A549 (cell line): Measurements from ENCODE around the gene ITCH. TPM values are rescaled to one million over a fixed set of nuclear protein-coding genes. Genes with fewer than 3 reads are reported as not detected.
"Not testable (repeated sequence)": the region's sequence is repeated elsewhere in the genome, so short reads cannot be mapped to it uniquely, and the experiment has no call there.

Experiments
- ATAC-seq, 2 experiments: fragments of 200-7000 bp in 1 of 2; fragments of >200 bp in 1 of 2; cut with Nextera tagmentation in 1 of 2; cut with Tn5 transposase in 1 of 2; 3 replicates each; pipeline versions ENCODE4 v1.8.0 to v1.9.1; 2018 to 2020; ENCODE audit warnings: mild to moderate bottlenecking in 1 of 2, moderate library complexity in 1 of 2
- CTCF ChIA-PET: fragments of 300-600 bp; sonication (Branson Sonifier 250); formaldehyde crosslinking; extraction: SDS; loops from one replicate; lab custom pipeline; 2021; ENCODE audit warnings: antibody characterized with exemption, inconsistent platforms; lab: Yijun Ruan, JAX
- POLR2A ChIA-PET: fragments of 350-600 bp; formaldehyde crosslinking; extraction: SDS; loops from one replicate; lab custom pipeline; 2021; ENCODE audit warnings: antibody characterized with exemption, inconsistent platforms; lab: Yijun Ruan, JAX
- DNase-seq, 2 experiments: peaks; one replicate each; pipeline versions ENCODE4 v3.0.0 to v3.0.0-alpha.2; 2011 to 2016; ENCODE audit warnings: low read depth in 1 of 2, low spot score in 1 of 2
- FAIRE-seq: peaks from 2 replicates; lab custom pipeline; 2011; peaks lifted over from hg19 to GRCh38; lab: Jason Lieb, UNC
- H3K27ac ChIP-seq, 2 experiments: fragments of >200 bp; sonication (Bioruptor Twin); formaldehyde crosslinking; 3 replicates each; pipeline ENCODE4 v1.5.1; 2016 to 2017
- H3K4me1 ChIP-seq: fragments of >200 bp; sonication (Bioruptor Twin); formaldehyde crosslinking; 3 replicates; pipeline ENCODE4 v1.6.1; 2016
- H3K4me2 ChIP-seq: fragments of >200 bp; sonication (Bioruptor Twin); formaldehyde crosslinking; 3 replicates; pipeline ENCODE4 v1.6.1; 2016
- H3K4me3 ChIP-seq: fragments of >200 bp; sonication (Bioruptor Twin); formaldehyde crosslinking; 3 replicates; pipeline ENCODE4 v1.5.1; 2016
- H3K9me3 ChIP-seq: fragments of >200 bp; sonication (Bioruptor Twin); formaldehyde crosslinking; 3 replicates; pipeline ENCODE4 v1.6.1; 2016
- CBX2 ChIP-seq: fragments of 200-600 bp; sonication (generic); IDR thresholded peaks from 2 replicates; pipeline ENCODE4 v1.6.1; 2016; ENCODE audit warnings: low read depth, mild to moderate bottlenecking, borderline replicate concordance
- CBX8 ChIP-seq: fragments of 200-600 bp; sonication (generic); IDR thresholded peaks from 2 replicates; pipeline ENCODE4 v1.6.1; 2016
- CHD4 ChIP-seq: fragments of 200-600 bp; sonication (generic); IDR thresholded peaks from 2 replicates; pipeline ENCODE4 v1.6.1; 2016; ENCODE audit warnings: antibody characterized with exemption, mild to moderate bottlenecking, borderline replicate concordance
- EHF ChIP-seq: fragments of 250-450 bp; sonication (Bioruptor Pico); IDR thresholded peaks from 2 replicates; pipeline ENCODE4 v1.5.0; 2020; ENCODE audit warnings: mild to moderate bottlenecking
- ELK1 ChIP-seq: fragments of 150-350 bp; IDR thresholded peaks from 2 replicates; pipeline ENCODE4 v1.6.1; 2014; ENCODE audit warnings: low read depth, mild to moderate bottlenecking, low read length
- HDAC2 ChIP-seq: fragments of 200-600 bp; sonication (generic); IDR thresholded peaks from 2 replicates; pipeline ENCODE4 v1.6.1; 2016
- HEYL ChIP-seq: fragments of 250-450 bp; sonication (Bioruptor Pico); IDR thresholded peaks from 2 replicates; pipeline ENCODE4 v1.8.0; 2021; ENCODE audit warnings: mild to moderate bottlenecking, moderate library complexity
- HMGXB4 ChIP-seq: fragments of 250-450 bp; sonication (Bioruptor Pico); IDR thresholded peaks from 2 replicates; pipeline ENCODE4 v1.5.0; 2021; ENCODE audit warnings: mild to moderate bottlenecking, moderate library complexity, borderline replicate concordance
- KDM1A ChIP-seq: fragments of 200-600 bp; sonication (generic); IDR thresholded peaks from 2 replicates; pipeline ENCODE4 v1.6.1; 2016; ENCODE audit warnings: low read depth, mild to moderate bottlenecking
- KDM5A ChIP-seq: fragments of 200-600 bp; sonication (generic); IDR thresholded peaks from 2 replicates; pipeline ENCODE4 v1.6.1; 2016; ENCODE audit warnings: antibody characterized with exemption, mild to moderate bottlenecking
- MAZ ChIP-seq: fragments of 150-350 bp; IDR thresholded peaks from 2 replicates; pipeline ENCODE4 v1.6.1; 2014; ENCODE audit warnings: antibody characterized with exemption, low read depth, low read length, borderline replicate concordance
- NFE2L2 ChIP-seq: fragments of 150-350 bp; conservative IDR thresholded peaks from 2 replicates; pipeline ENCODE4 v1.6.1; 2014; ENCODE audit warnings: low read length
- NPAS2 ChIP-seq: fragments of 250-450 bp; sonication (Bioruptor Pico); IDR thresholded peaks from 2 replicates; pipeline ENCODE4 v1.8.0; 2022; ENCODE audit warnings: mild to moderate bottlenecking, moderate library complexity, borderline replicate concordance
- RFX5 ChIP-seq: fragments of 450-650 bp; IDR thresholded peaks from 2 replicates; pipeline ENCODE4 v1.7.1; 2014; ENCODE audit warnings: antibody characterized with exemption, mild to moderate bottlenecking, moderate library complexity
- SMC3 ChIP-seq: fragments of >200 bp; sonication (Bioruptor Twin); formaldehyde crosslinking; IDR thresholded peaks from 3 replicates; pipeline ENCODE4 v1.6.1; 2018; ENCODE audit warnings: inconsistent platforms
- SREBF2 ChIP-seq: fragments of 450-650 bp; IDR thresholded peaks from 2 replicates; pipeline ENCODE4 v1.6.1; 2014; ENCODE audit warnings: mild to moderate bottlenecking, moderate library complexity
- TP53 ChIP-seq: fragments of 250-450 bp; sonication (Bioruptor Pico); IDR thresholded peaks from 2 replicates; pipeline ENCODE4 v1.5.0; 2021; ENCODE audit warnings: mild to moderate bottlenecking, moderate library complexity
- WGBS: methylation state at CpG from one replicate; pipeline ENCODE4 v1.1.6; 2017; ENCODE audit errors: missing lambda C conversion rate; 5-methylcytosine and 5-hydroxymethylcytosine counted together
- polyA plus RNA-seq, 4 experiments: library from polyadenylated mRNA; depleted of rRNA in 3 of 4; stranded (reverse); fragments of >200 nt; fragmentation: RNase III in 1 of 4; extraction: RNeasy Plus Mini Kit Qiagen cat#74134 plus additional on column Dnase treatment in 1 of 4; gene quantifications; 2 replicates in 3 of 4; 3 replicates in 1 of 4; pipeline ENCODE4 v1.2.3, GENCODE V29; 2011 to 2017
- TF ChIP-seq, protein P1 (sequence below): IDR thresholded peaks from 2 replicates; pipeline ENCODE4 v1.6.1; 2012; ENCODE audit warnings: low read depth, borderline replicate concordance
- TF ChIP-seq, protein P2 (sequence below): IDR thresholded peaks from 2 replicates; pipeline ENCODE4 v1.6.1; 2012

The ITCH gene
- polyA plus RNA-seq, 2 of the 4 experiments (the other 2 are of a cell fraction): 23.9 to 24.4 TPM

DNA sequence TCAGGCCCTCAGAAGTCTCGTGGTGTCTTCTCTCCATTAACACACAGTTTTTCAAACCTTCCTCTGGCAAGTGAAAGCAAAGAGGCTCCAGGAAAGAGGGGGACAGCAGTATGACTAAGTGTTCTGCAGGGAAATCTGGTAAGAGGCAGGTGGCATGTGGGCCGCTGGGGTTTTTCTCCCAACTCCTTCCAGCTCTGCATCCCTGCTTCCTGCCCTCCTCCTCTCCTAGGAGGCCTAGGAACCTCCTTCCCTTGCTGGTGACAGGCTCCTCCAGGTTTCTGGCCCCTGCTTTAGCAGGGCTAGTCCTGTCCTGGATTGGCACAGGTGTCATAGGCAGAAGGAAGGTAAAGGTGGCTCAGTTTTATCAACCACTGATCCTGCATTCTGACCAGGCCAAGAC lies 7.6 kb upstream of the ITCH start (continued):
- TF ChIP-seq, protein P1, sequence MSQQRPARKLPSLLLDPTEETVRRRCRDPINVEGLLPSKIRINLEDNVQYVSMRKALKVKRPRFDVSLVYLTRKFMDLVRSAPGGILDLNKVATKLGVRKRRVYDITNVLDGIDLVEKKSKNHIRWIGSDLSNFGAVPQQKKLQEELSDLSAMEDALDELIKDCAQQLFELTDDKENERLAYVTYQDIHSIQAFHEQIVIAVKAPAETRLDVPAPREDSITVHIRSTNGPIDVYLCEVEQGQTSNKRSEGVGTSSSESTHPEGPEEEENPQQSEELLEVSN: no peak
- TF ChIP-seq EHF (CRISPR knock-in tag) (no peak), NPAS2 (CRISPR knock-in tag) (no peak), TP53 (CRISPR knock-in tag) (no peak), KDM1A (no peak), CBX8 (no peak), MAZ (no peak), ELK1 (no peak)
- TF ChIP-seq, protein P2, sequence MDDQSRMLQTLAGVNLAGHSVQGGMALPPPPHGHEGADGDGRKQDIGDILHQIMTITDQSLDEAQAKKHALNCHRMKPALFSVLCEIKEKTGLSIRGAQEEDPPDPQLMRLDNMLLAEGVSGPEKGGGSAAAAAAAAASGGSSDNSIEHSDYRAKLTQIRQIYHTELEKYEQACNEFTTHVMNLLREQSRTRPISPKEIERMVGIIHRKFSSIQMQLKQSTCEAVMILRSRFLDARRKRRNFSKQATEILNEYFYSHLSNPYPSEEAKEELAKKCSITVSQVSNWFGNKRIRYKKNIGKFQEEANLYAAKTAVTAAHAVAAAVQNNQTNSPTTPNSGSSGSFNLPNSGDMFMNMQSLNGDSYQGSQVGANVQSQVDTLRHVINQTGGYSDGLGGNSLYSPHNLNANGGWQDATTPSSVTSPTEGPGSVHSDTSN: no peak

DNA sequence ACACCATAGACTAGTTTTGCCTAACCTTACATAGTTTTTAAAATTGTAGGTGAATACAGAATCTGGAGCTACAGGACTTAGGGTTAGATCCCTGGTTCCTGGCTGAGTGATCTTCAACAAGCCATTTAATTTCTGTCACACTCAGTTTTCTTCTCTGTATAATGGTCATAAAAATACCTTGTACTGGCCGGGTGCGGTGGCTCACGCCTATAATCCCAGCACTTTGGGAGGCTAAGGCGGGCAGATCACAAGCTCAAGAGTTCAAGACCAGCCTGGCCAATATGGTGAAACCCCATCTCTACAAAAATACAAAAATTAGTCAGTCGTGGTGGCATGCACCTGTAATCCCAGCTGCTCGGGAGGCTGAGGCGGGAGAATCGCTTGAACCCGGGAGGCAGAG lies 3.3 kb upstream of the ITCH start:
- not testable (repeated sequence) for DNase-seq
- CTCF ChIA-PET: interaction anchor here (3.0 kb wide), 1 partner anchor 47 kb away, joined by 7 read pairs; no protein-coding TSS in a partner anchor

GRCh38 chr20:34362502-34363061 lies 491 bp upstream of the ITCH start:
- DNase-seq (no peak), FAIRE-seq (no peak), ATAC-seq (peak; percentile 18 to 28; a peak in 4 of 6 replicates)
- H3K9me3 ChIP-seq: no peaks in the 10 kb centered on the region
- peak overlapping the region; percentile 97 to 98 for H3K27ac ChIP-seq
- CTCF ChIA-PET: interaction anchor here (0.6 to 8.8 kb wide), 5 partner anchors 9 to 160 kb away, joined by 4 to 77 read pairs (median 5); no protein-coding TSS in a partner anchor
- peak overlapping the region; percentile 81 for H3K4me3 ChIP-seq
- TF ChIP-seq RFX5: no peak
- no peak for TF ChIP-seq HEYL (CRISPR knock-in tag)
- TF ChIP-seq CHD4: no peak
- TF ChIP-seq HDAC2: no peak
- no peak for TF ChIP-seq SMC3
- TF ChIP-seq CBX8: no peak
- TF ChIP-seq KDM5A: no peak
- TF ChIP-seq SREBF2: no peak
- no peak for TF ChIP-seq HMGXB4
- TF ChIP-seq NFE2L2: no peak
- no peak for TF ChIP-seq CBX2
- TF ChIP-seq, all 56 proteins: peak for 0
- POLR2A ChIA-PET: interaction anchor here (0.6 to 1.9 kb wide), 14 partner anchors 9 to 154 kb away, joined by 3 to 21 read pairs (median 4); partner anchors contain the start of genes AHCY and DYNLRB1
- WGBS: 71% methylated on average over 8 of the region's 8 CpGs
- Histone ChIP-seq H3K4me2 (peak overlapping the region; percentile 92), H3K4me1 (peaks cover 40% of the 10 kb centered on the region)

More for the DNA sequence above, 3.3 kb upstream of the ITCH start:
- FAIRE-seq, ATAC-seq, POLR2A ChIA-PET, H3K9me3 ChIP-seq, H3K4me3 ChIP-seq, H3K27ac ChIP-seq, H3K4me2 ChIP-seq: not testable (repeated sequence)
- peaks cover 26% of the 10 kb centered on the region for H3K4me1 ChIP-seq
- 89% methylated on average over 9 of the region's 9 CpGs for WGBS
